Activated CD8-positive, alpha-beta T cell treated with anti-CD3 and anti-CD28 coated beads for 36 hours (primary cell): ENCODE measurements around the gene PDE6C. TPM values are rescaled to one million over a fixed set of nuclear protein-coding genes. Genes with fewer than 3 reads are reported as not detected.

ENCODE experiments used
- ATAC-seq: fragments of 200-7000 bp; cut with Tn5 transposase; one replicate; pipeline ENCODE4 v1.10.0; 2021; ENCODE audit warnings: mild to moderate bottlenecking, moderate library complexity
- CTCF ChIA-PET: fragments of 350-600 bp; sonication (Branson Sonifier 250); formaldehyde crosslinking; loops from one replicate; lab custom pipeline; 2021; ENCODE audit warnings: antibody characterized with exemption; lab: Charles Lee
- POLR2A ChIA-PET: fragments of 350-600 bp; sonication (Branson Sonifier 250); formaldehyde crosslinking; loops from one replicate; lab custom pipeline; 2021; ENCODE audit warnings: antibody characterized with exemption; lab: Charles Lee
- DNase-seq: peaks from one replicate; pipeline ENCODE4 v3.0.0-alpha.2; 2020
- H3K27ac Mint-ChIP-seq: one replicate; pipeline ENCODE4 v1.8.0; 2021; ENCODE audit warnings: mild to moderate bottlenecking, mixed read lengths
- H3K27me3 Mint-ChIP-seq: one replicate; pipeline ENCODE4 v1.8.0; 2021; ENCODE audit warnings: mixed read lengths
- H3K36me3 Mint-ChIP-seq: one replicate; pipeline ENCODE4 v1.8.0; 2021; ENCODE audit warnings: low read depth, mixed read lengths
- H3K4me1 Mint-ChIP-seq: one replicate; pipeline ENCODE4 v1.8.0; 2021; ENCODE audit warnings: low read depth, mixed read lengths
- H3K4me3 Mint-ChIP-seq: one replicate; pipeline ENCODE4 v1.8.0; 2021; ENCODE audit warnings: mild to moderate bottlenecking, moderate library complexity, mixed read lengths
- H3K9me3 Mint-ChIP-seq: one replicate; pipeline ENCODE4 v1.8.0; 2021; ENCODE audit warnings: mixed read lengths
- intact Hi-C: fragments of 100-400 bp; cut with micrococcal nuclease; formaldehyde crosslinking; loops from one replicate; pipeline ENCODE4 v1.10.0; 2022
- total RNA-seq, 2 experiments: library from RNA; stranded (reverse); gene quantifications; one replicate each; pipeline ENCODE4 v1.2.3, GENCODE V29; 2021
- TF ChIP-seq, protein P1 (sequence below): fragments of 200-600 bp; IDR thresholded peaks from one replicate; pipeline ENCODE4 v1.8.0; 2022; ENCODE audit warnings: antibody characterized with exemption, mild to moderate bottlenecking

The PDE6C gene
- total RNA-seq, 2 experiments from 2014 or later = not detected

DNA sequence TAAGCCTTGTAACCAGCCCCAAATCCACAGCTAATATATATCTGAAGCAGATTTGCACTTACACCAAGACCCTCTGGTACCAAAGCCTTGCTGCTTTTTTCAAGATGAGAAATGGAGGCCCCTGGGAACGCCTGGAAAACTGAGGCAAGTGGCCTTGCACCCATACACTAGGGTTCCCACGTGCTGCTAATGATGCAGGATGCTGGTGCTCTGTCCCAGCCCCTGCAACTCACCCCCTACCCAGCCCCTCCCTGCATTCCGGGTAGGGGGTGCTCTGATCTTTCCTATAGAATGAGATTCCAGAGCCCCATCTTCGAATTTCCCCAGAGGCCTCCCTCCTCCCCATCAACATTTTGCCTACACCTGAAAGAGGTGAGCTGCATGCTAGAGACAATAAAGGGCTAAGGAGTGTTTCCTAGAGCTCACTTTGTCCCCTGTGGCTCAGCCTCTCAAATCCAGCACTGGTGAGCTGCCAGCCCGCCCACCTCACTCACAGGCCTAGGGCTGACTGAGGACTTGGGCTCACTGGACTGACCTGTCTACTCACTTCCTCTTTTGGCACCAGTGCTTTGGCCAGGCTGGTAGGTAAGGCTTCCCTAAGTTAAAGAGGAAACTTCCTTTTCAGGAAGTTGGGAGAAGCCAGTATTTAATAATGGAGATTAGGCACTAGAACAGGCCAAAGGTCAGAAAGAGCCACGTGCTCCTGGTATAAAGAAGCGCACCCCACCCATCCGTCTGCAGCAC lies 21.1 kb upstream of the PDE6C start:
- DNase-seq (no peak), ATAC-seq (no peak)
- Mint-ChIP-seq H3K27ac (no peak overlapping the region), H3K27me3 (peaks cover 3% of the 10 kb centered on the region), H3K4me3 (no peak overlapping the region), H3K9me3 (no peaks in the 10 kb centered on the region), H3K4me1 (no peaks in the 10 kb centered on the region), H3K36me3 (no peaks in the 10 kb centered on the region)
- TF ChIP-seq, protein P1, sequence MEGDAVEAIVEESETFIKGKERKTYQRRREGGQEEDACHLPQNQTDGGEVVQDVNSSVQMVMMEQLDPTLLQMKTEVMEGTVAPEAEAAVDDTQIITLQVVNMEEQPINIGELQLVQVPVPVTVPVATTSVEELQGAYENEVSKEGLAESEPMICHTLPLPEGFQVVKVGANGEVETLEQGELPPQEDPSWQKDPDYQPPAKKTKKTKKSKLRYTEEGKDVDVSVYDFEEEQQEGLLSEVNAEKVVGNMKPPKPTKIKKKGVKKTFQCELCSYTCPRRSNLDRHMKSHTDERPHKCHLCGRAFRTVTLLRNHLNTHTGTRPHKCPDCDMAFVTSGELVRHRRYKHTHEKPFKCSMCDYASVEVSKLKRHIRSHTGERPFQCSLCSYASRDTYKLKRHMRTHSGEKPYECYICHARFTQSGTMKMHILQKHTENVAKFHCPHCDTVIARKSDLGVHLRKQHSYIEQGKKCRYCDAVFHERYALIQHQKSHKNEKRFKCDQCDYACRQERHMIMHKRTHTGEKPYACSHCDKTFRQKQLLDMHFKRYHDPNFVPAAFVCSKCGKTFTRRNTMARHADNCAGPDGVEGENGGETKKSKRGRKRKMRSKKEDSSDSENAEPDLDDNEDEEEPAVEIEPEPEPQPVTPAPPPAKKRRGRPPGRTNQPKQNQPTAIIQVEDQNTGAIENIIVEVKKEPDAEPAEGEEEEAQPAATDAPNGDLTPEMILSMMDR = no peak
- POLR2A ChIA-PET = no interaction called here
- intact Hi-C loops = no loop called here
- CTCF ChIA-PET = no interaction called here

DNA sequence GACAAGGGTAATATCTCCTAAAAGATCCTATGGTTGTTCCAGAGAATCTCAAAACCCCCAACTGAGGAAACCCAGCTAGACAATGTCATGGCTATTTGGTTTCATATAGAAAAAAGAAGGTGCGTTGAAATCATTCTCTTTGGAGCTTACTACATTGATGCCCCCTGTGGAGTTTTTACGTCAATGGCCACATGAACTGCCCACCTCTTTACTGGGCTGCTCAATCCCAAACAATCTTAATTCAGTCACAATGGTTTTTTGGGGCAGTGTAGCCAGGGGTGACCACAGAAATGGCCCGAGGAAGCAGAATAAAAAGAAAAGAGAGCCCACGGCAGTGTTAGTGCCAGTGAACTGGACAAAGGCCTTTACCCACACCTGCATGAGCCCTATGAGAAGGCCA lies 19.1 kb upstream of the PDE6C start:
- intact Hi-C loops = no loop called here
- DNase-seq = no peak
- H3K4me1 Mint-ChIP-seq = no peaks in the 10 kb centered on the region
- no peaks in the 10 kb centered on the region for H3K9me3 Mint-ChIP-seq
- POLR2A ChIA-PET = no interaction called here
- TF ChIP-seq, protein P1 = no peak
- CTCF ChIA-PET = no interaction called here
- ATAC-seq = no peak
- H3K36me3 Mint-ChIP-seq = no peaks in the 10 kb centered on the region
- peaks cover 3% of the 10 kb centered on the region for H3K27me3 Mint-ChIP-seq
- no peak overlapping the region for H3K4me3 Mint-ChIP-seq
- no peak overlapping the region for H3K27ac Mint-ChIP-seq

DNA sequence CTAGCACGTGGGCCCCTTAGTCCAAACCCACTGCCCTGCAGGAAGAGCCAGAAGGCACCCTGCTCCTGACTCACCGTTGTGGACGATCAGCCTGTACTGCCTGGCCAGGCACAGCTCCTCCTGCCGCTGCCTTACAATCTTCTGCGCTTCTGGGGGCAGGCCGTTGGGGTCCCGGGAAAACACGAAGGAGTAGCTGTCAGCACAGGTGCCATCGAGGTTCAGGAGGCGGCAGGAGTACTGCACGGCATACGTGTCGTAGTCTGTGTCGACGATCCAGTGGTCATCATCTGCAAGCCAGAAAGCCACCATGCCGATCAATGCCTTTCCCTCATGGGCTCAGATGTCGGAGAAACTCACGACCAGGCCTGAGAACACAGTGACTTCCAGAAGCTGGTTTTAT lies 18.6 kb upstream of the PDE6C start:
- intact Hi-C loops = no loop called here
- TF ChIP-seq, protein P1 = no peak

DNA sequence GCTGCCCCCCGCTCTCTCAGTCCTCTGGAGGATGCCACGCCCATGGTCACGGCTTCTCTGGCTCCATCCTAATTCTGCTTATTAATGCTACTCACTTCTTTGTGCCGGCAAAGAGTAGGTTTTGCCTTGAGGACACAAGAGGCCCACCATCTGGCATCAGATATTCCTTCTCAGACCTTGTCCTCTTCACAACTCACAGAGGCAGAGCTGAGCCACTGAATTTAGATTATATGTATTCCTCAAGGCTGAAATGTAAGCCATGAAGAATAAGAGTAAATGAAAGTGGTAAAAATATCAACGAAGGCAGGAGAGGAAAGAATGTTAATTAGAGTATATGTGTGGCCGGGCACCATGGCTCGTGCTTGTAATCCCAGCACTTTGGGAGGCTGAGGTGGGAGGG lies 17.8 kb upstream of the PDE6C start:
- CTCF ChIA-PET = no interaction called here
- H3K9me3 Mint-ChIP-seq = no peaks in the 10 kb centered on the region
- no peaks in the 10 kb centered on the region for H3K36me3 Mint-ChIP-seq
- no peak overlapping the region for H3K4me3 Mint-ChIP-seq
- H3K27ac Mint-ChIP-seq = no peak overlapping the region
- peaks cover 2% of the 10 kb centered on the region for H3K27me3 Mint-ChIP-seq
- TF ChIP-seq, protein P1 = no peak
- POLR2A ChIA-PET = no interaction called here
- intact Hi-C loops = no loop called here
- no peaks in the 10 kb centered on the region for H3K4me1 Mint-ChIP-seq
- no peak for ATAC-seq
- no peak for DNase-seq

More for the DNA sequence above, 18.6 kb upstream of the PDE6C start:
- Mint-ChIP-seq H3K36me3 (no peaks in the 10 kb centered on the region), H3K9me3 (no peaks in the 10 kb centered on the region), H3K4me1 (no peaks in the 10 kb centered on the region), H3K27ac (no peak overlapping the region), H3K4me3 (no peak overlapping the region), H3K27me3 (peaks cover 3% of the 10 kb centered on the region)
- ChIA-PET CTCF (no interaction called here), POLR2A (no interaction called here)
- ATAC-seq (no peak), DNase-seq (no peak)

DNA sequence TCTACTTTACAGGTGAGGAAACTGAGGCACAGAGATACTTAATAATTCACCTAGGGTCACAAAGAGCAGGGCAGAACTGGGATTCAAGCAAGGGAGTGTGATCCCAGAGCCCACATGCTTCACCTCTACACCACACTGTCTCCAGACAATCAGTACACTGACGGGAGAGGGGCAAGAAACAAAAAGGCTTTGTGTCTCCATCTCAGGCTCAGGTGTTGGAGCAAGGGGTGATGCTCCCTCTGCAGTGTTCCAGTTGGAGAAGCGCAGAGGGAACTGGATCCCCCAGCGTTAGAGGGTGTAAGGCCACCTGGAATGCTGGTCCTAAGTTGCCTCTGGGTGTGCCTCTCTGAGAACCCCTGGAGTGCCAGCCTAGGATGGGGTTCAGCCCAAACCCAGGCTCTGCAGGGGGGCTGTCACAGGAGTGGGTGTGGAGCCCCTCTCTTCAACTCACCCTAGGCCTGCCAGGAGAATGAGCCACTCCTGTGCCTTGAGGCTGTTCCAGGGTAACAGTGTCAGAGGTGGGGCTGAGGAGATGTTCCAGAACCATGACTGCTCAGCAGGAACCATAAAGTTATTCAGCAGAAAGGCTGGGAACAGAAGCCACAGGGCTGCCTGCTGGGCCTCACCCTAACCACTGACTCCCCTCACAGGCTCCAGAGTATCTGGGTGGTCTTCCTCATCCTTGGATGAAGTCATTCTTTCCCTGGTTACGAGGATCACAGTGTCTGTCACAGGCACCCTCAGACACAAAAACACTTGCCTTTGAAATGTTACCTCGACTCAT lies 16.8 kb upstream of the PDE6C start:
- TF ChIP-seq, protein P1 = no peak
- Mint-ChIP-seq H3K27me3 (peaks cover 5% of the 10 kb centered on the region), H3K4me3 (no peak overlapping the region), H3K9me3 (no peaks in the 10 kb centered on the region), H3K27ac (no peak overlapping the region), H3K4me1 (no peaks in the 10 kb centered on the region), H3K36me3 (no peaks in the 10 kb centered on the region)
- ATAC-seq (no peak), DNase-seq (no peak)
- intact Hi-C loops = no loop called here
- ChIA-PET POLR2A (no interaction called here), CTCF (interaction anchor here (0.7 kb wide), 1 partner anchor 104 kb away, joined by 3 read pairs; no protein-coding TSS in a partner anchor)
